Measurements from ENCODE around the gene LRRC2. TPM values are rescaled to one million over a fixed set of nuclear protein-coding genes. Genes with fewer than 3 reads are reported as not detected.

The LRRC2 gene
- total RNA-seq = 2.0 TPM

- H3K4me3 ChIP-seq = peak within 1 kb of the TSS; percentile 54 to 55
These were observed at the start of gene LRRC2 for GRCh38 chr3:46566040-46566641. LRRC2 (minus strand) TSS chr3:46566302; CDS start chr3:46551591, 14,711 bp downstream.

GRCh38 chr3:46615050-46615775 lies 49.1 kb upstream of the LRRC2 start:
- no peak for DNase-seq (ENCODE audit: extremely low spot score in 2 of 2)
- no peaks in the 10 kb centered on the region for H3K27me3 ChIP-seq
- no peaks in the 10 kb centered on the region for H3K9me3 ChIP-seq
- no peak overlapping the region for H3K4me3 ChIP-seq
- H3K4me1 ChIP-seq = no peaks in the 10 kb centered on the region
- no peaks in the 10 kb centered on the region for H3K36me3 ChIP-seq
- TF ChIP-seq POLR2AphosphoS5 (IDR thresholded peaks at IDR 0.05; ENCODE audit: insufficient read depth in 1 of 2, low read depth in 1 of 2) (no peak), CTCF (IDR thresholded peaks at IDR 0.05) (no peak)
- intact Hi-C loops (cut with DNase I) = no loop called here
- no peak overlapping the region for H3K27ac ChIP-seq

More at GRCh38 chr3:46566040-46566641, at the start of gene LRRC2:
- no peak for DNase-seq (ENCODE audit: extremely low spot score in 2 of 2)
- H3K9me3 ChIP-seq = no peaks in the 10 kb centered on the region
- H3K27me3 ChIP-seq = no peaks in the 10 kb centered on the region
- intact Hi-C loops (cut with DNase I) = no loop called here
- TF ChIP-seq POLR2AphosphoS5 (IDR thresholded peaks at IDR 0.05; ENCODE audit: insufficient read depth in 1 of 2, low read depth in 1 of 2) (peak in 1 of 2 donors; percentile 71), CTCF (IDR thresholded peaks at IDR 0.05) (no peak), POLR2A (IDR thresholded peaks at IDR 0.05) (no peak)
- peak within 1 kb of the TSS; percentile 69 for H3K27ac ChIP-seq
- H3K4me1 ChIP-seq = peaks cover 12% of the 10 kb centered on the region
- H3K36me3 ChIP-seq = no peaks in the 10 kb centered on the region

- DNase-seq (ENCODE audit: extremely low spot score in 2 of 2) = no peak
- Histone ChIP-seq H3K27ac (no peak overlapping the region), H3K4me1 (no peaks in the 10 kb centered on the region), H3K9me3 (no peaks in the 10 kb centered on the region), H3K27me3 (no peaks in the 10 kb centered on the region), H3K4me3 (no peak overlapping the region), H3K36me3 (no peaks in the 10 kb centered on the region)
- TF ChIP-seq CTCF (IDR thresholded peaks at IDR 0.05) (no peak), POLR2AphosphoS5 (IDR thresholded peaks at IDR 0.05; ENCODE audit: insufficient read depth in 1 of 2, low read depth in 1 of 2) (no peak), POLR2A (IDR thresholded peaks at IDR 0.05) (no peak)
- intact Hi-C loops (cut with DNase I) = no loop called here
These were observed 48.3 kb upstream of the LRRC2 start for GRCh38 chr3:46614431-46614830.

- H3K27me3 ChIP-seq = no peaks in the 10 kb centered on the region
- no peaks in the 10 kb centered on the region for H3K36me3 ChIP-seq
- TF ChIP-seq POLR2A (IDR thresholded peaks at IDR 0.05) (no peak), CTCF (IDR thresholded peaks at IDR 0.05) (no peak), POLR2AphosphoS5 (IDR thresholded peaks at IDR 0.05; ENCODE audit: insufficient read depth in 1 of 2, low read depth in 1 of 2) (no peak)
- intact Hi-C loops (cut with DNase I) = no loop called here
- no peak overlapping the region for H3K4me3 ChIP-seq
- no peaks in the 10 kb centered on the region for H3K9me3 ChIP-seq
- no peak for DNase-seq (ENCODE audit: extremely low spot score in 2 of 2)
- H3K27ac ChIP-seq = no peak overlapping the region
- no peaks in the 10 kb centered on the region for H3K4me1 ChIP-seq
These were observed 47.4 kb upstream of the LRRC2 start for GRCh38 chr3:46613313-46614005.
